ENCODE results near the gene SH2D1B.
"Not testable (repeated sequence)": the region's sequence is repeated elsewhere in the genome, so short reads cannot be mapped to it uniquely, and the experiment has no call there.

Gene SH2D1B

DNA sequence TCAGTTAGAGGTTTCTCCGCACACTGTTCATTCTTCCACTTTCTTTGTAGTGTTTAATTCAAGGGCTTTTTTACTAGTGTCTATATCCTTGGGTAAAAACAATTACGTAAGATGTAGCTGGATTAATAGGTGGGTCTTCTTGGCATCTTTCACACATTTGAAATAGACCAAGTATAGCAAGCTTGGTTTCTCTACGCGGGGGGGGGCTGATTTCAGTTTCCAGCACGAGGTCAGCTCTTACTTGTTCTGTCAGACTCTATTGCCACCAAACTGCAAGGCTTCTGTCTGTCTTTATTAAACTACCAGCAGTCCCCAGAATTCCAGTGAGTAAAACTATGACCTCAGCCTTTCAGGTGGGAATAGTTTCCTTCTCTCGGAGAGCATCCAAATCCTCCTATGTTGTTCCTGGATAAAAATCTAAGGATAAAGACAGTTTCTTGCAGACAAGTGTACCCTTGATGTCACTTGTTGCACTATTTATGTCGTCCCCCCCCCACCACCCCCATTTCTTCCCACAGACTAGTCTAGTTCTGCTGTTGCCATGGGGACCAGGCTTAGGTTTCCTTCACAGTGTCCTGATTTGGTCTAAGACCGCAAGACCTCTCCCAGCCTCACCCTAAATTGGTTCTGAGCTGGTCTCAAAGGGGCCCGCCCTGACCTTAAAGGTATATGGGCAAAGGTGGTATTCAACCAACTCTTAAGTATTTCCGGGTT, 52.3 kb downstream of the SH2D1B start:
- no peak for DNase-seq

- no peak for DNase-seq
Observed at GRCh38 chr1:162358928-162359327, 53.0 kb downstream of the SH2D1B start.

GRCh38 chr1:162357681-162358266, 54.2 kb downstream of the SH2D1B start:
- no peak for DNase-seq

- DNase-seq: no peak
Observed at GRCh38 chr1:162353702-162354101, 58.2 kb downstream of the SH2D1B start.

GRCh38 chr1:162353078-162353477, 58.9 kb downstream of the SH2D1B start:
- no peak for DNase-seq

GRCh38 chr1:162351874-162352273, 60.1 kb downstream of the SH2D1B start:
- not testable (repeated sequence) for DNase-seq

- no peak for DNase-seq
Observed at GRCh38 chr1:162351246-162351842, 60.6 kb downstream of the SH2D1B start.

DNA sequence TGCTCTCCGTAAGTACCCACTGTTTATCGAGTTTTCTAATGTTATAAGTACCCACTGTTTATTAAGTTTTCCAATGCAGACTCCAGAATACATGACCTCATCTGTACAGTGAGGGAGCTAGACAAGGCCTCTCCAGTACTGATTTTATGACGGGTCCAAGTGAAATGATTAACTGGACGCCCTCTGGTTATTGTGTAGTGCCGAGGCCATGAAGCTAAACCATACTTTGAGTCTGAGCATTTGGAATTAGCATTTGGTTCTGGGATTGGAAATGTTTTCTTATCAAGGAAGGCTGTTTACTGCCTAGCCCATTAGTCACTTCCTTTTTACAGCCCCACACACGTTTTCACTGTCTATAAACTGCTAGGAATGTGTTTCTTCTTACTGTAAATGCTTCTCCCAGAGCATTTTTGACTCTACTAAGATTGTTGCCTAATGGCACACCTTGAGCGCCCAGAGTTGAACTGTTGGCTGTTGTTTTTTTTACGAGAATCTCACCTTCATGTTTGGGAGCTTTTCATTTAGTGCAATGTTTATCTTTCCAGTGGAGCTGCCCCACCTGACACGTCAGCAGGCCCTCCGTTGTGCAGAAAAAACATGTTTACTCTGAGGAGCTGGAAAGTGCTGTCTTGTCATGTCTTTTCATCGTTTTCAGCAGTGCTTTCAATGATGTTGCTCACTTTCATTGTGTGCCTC, 62.2 kb downstream of the SH2D1B start:
- DNase-seq: no peak

- DNase-seq: no peak
Observed at GRCh38 chr1:162347281-162347680, 64.7 kb downstream of the SH2D1B start.

Data from NCI-H2107 (cell line).